Vagina (tissue), 2 donors: ENCODE results near the gene ZBED1. TPM values are rescaled to one million over a fixed set of nuclear protein-coding genes. Genes with fewer than 3 reads are reported as not detected.

Source experiments
- DNase-seq, 2 donors: peaks; one replicate each; pipeline ENCODE4 v3.0.0-alpha.2; 2017; ENCODE audit errors: extremely low spot score in 2 of 2
- H3K27ac ChIP-seq: fragments of 200-600 bp; sonication (generic); one replicate; pipeline ENCODE4 v1.5.1; 2019
- H3K27me3 ChIP-seq: fragments of 200-600 bp; sonication (generic); one replicate; pipeline ENCODE4 v1.5.1; 2019
- H3K36me3 ChIP-seq, 2 donors: fragments of 200-600 bp; sonication (generic); one replicate each; pipeline ENCODE4 v1.5.1; 2017 to 2019
- H3K4me1 ChIP-seq: fragments of 200-600 bp; sonication (generic); one replicate; pipeline ENCODE4 v1.5.1; 2019
- H3K4me3 ChIP-seq, 2 donors: fragments of 200-600 bp; sonication (generic); 1 replicate in 1 of 2; 2 replicates in 1 of 2; pipeline ENCODE4 v1.5.1; 2016 to 2019
- H3K9me3 ChIP-seq: fragments of 200-600 bp; sonication (generic); one replicate; pipeline ENCODE4 v1.5.1; 2019
- CTCF ChIP-seq, 3 experiments: fragments of 450-650 bp in 2 of 3; fragments of 200-600 bp in 1 of 3; sonication (generic) in 1 of 3; IDR thresholded peaks; one replicate each; pipeline ENCODE4 v1.5.1; 2017 to 2019; ENCODE audit warnings: antibody characterized with exemption in 3 of 3, mild to moderate bottlenecking in 2 of 3, moderate library complexity in 2 of 3
- POLR2A ChIP-seq, 2 donors: fragments of 450-650 bp; IDR thresholded peaks; one replicate each; pipeline ENCODE4 v1.6.1; 2017; ENCODE audit warnings: antibody characterized with exemption in 2 of 2, mild to moderate bottlenecking in 2 of 2, moderate library complexity in 2 of 2
- POLR2AphosphoS5 ChIP-seq, 2 donors: sonication (generic); formaldehyde crosslinking; IDR thresholded peaks; one replicate each; pipeline ENCODE4 v1.9.0; 2017; ENCODE audit warnings: antibody characterized with exemption in 2 of 2, mild to moderate bottlenecking in 2 of 2, low read depth in 1 of 2; ENCODE audit not compliant: insufficient read depth in 1 of 2
- intact Hi-C: fragments of 100-400 bp; cut with DNase I; formaldehyde crosslinking; loops from one replicate; pipeline ENCODE4 v1.15.1; 2023
- total RNA-seq: library from RNA; depleted of rRNA; stranded (reverse); fragments of >200 nt; gene quantifications from one replicate; pipeline ENCODE4 v1.2.3, GENCODE V29; 2016

Gene ZBED1
- total RNA-seq, 1 donor from 2014 or later = 32.7 TPM

GRCh38 chrX:2452799-2453198 is 48.0 kb downstream of the ZBED1 start:
- intact Hi-C loops = no loop called here
- H3K4me3 ChIP-seq = no peak overlapping the region

GRCh38 chrX:2452317-2452784 is 48.4 kb downstream of the ZBED1 start:
- intact Hi-C loops = no loop called here
- TF ChIP-seq CTCF (IDR thresholded peaks at IDR 0.05) = no peak
- no peak for TF ChIP-seq POLR2A (IDR thresholded peaks at IDR 0.05)
- TF ChIP-seq POLR2AphosphoS5 (IDR thresholded peaks at IDR 0.05; ENCODE audit: insufficient read depth in 1 of 2, low read depth in 1 of 2) = no peak
- DNase-seq = no peak
- no peaks in the 10 kb centered on the region for H3K36me3 ChIP-seq
- H3K4me1 ChIP-seq = peaks cover 5% of the 10 kb centered on the region
- H3K4me3 ChIP-seq = no peak overlapping the region
- no peaks in the 10 kb centered on the region for H3K9me3 ChIP-seq
- H3K27me3 ChIP-seq = no peaks in the 10 kb centered on the region
- H3K27ac ChIP-seq = no peak overlapping the region

More at GRCh38 chrX:2452799-2453198, 48.0 kb downstream of the ZBED1 start:
- DNase-seq = no peak
- H3K4me1 ChIP-seq = peaks cover 5% of the 10 kb centered on the region
- H3K27me3 ChIP-seq = no peaks in the 10 kb centered on the region
- H3K36me3 ChIP-seq = no peaks in the 10 kb centered on the region
- TF ChIP-seq POLR2A (IDR thresholded peaks at IDR 0.05) = no peak
- TF ChIP-seq CTCF (IDR thresholded peaks at IDR 0.05) = no peak
- no peak for TF ChIP-seq POLR2AphosphoS5 (IDR thresholded peaks at IDR 0.05; ENCODE audit: insufficient read depth in 1 of 2, low read depth in 1 of 2)
- H3K27ac ChIP-seq = no peak overlapping the region
- no peaks in the 10 kb centered on the region for H3K9me3 ChIP-seq

- Histone ChIP-seq H3K9me3 (no peaks in the 10 kb centered on the region), H3K4me3 (no peak overlapping the region), H3K27ac (no peak overlapping the region), H3K4me1 (peaks cover 5% of the 10 kb centered on the region), H3K27me3 (no peaks in the 10 kb centered on the region), H3K36me3 (no peaks in the 10 kb centered on the region)
- intact Hi-C loops = no loop called here
- no peak for DNase-seq
- TF ChIP-seq POLR2A (IDR thresholded peaks at IDR 0.05) (no peak), POLR2AphosphoS5 (IDR thresholded peaks at IDR 0.05; ENCODE audit: insufficient read depth in 1 of 2, low read depth in 1 of 2) (no peak), CTCF (IDR thresholded peaks at IDR 0.05) (no peak)
Observed at GRCh38 chrX:2451501-2452316, 49.1 kb downstream of the ZBED1 start.

GRCh38 chrX:2450681-2451080 is 50.1 kb downstream of the ZBED1 start:
- TF ChIP-seq POLR2A (IDR thresholded peaks at IDR 0.05) (no peak), POLR2AphosphoS5 (IDR thresholded peaks at IDR 0.05; ENCODE audit: insufficient read depth in 1 of 2, low read depth in 1 of 2) (no peak), CTCF (IDR thresholded peaks at IDR 0.05) (no peak)
- no peaks in the 10 kb centered on the region for H3K36me3 ChIP-seq

More at GRCh38 chrX:2450681-2451080, 50.1 kb downstream of the ZBED1 start:
- DNase-seq = no peak
- Histone ChIP-seq H3K27me3 (no peaks in the 10 kb centered on the region), H3K27ac (no peak overlapping the region), H3K4me3 (no peak overlapping the region), H3K4me1 (peaks cover 5% of the 10 kb centered on the region), H3K9me3 (no peaks in the 10 kb centered on the region)
- intact Hi-C loops = no loop called here
